Esophagus squamous epithelium (tissue), 5 donors: ENCODE results near the gene OPN1MW3. TPM values are rescaled to one million over a fixed set of nuclear protein-coding genes. Genes with fewer than 3 reads are reported as not detected.

Experiments used
- DNase-seq: peaks from one replicate; lab custom pipeline; 2025; lab: John Stamatoyannopoulos, UW
- H3K27ac ChIP-seq, 4 donors: fragments of 200-600 bp; sonication (generic); one replicate each; pipeline ENCODE4 v1.5.1; 2016 to 2019; ENCODE audit warnings: mild to moderate bottlenecking in 1 of 4
- H3K27me3 ChIP-seq, 4 donors: fragments of 200-600 bp; sonication (generic); 1 replicate in 3 of 4; 2 replicates in 1 of 4; pipeline versions ENCODE4 v1.5.1 to v1.6.0; 2017 to 2021; ENCODE audit warnings: antibody characterized with exemption in 1 of 4
- H3K36me3 ChIP-seq, 3 donors: fragments of 200-600 bp; sonication (generic); one replicate each; pipeline ENCODE4 v1.5.1; 2016 to 2019
- H3K4me1 ChIP-seq, 3 donors: fragments of 200-600 bp; sonication (generic); one replicate each; pipeline ENCODE4 v1.5.1; 2017 to 2019
- H3K4me3 ChIP-seq, 4 donors: fragments of 200-600 bp; sonication (generic); 1 replicate in 3 of 4; 2 replicates in 1 of 4; pipeline ENCODE4 v1.5.1; 2016 to 2019; ENCODE audit warnings: mild to moderate bottlenecking in 2 of 4, moderate library complexity in 1 of 4
- H3K9me3 ChIP-seq, 3 donors: fragments of 200-600 bp; sonication (generic); one replicate each; pipeline ENCODE4 v1.5.1; 2016 to 2019
- CTCF ChIP-seq, 6 experiments: fragments of 450-650 bp in 4 of 6; fragments of 200-600 bp in 2 of 6; sonication (generic) in 2 of 6; IDR thresholded peaks; one replicate each; pipeline ENCODE4 v1.5.1; 2016 to 2019; ENCODE audit warnings: antibody characterized with exemption in 6 of 6, mild to moderate bottlenecking in 4 of 6, moderate library complexity in 4 of 6
- POLR2A ChIP-seq, 4 donors: fragments of 450-650 bp; IDR thresholded peaks; one replicate each; pipeline ENCODE4 v1.6.1; 2017; ENCODE audit warnings: antibody characterized with exemption in 4 of 4, mild to moderate bottlenecking in 4 of 4, moderate library complexity in 3 of 4
- WGBS, 2 donors: methylation state at CpG; one replicate each; pipeline ENCODE4 v1.1.5; 2018; 5-methylcytosine and 5-hydroxymethylcytosine counted together
- intact Hi-C: fragments of 100-400 bp; cut with DNase I; formaldehyde crosslinking; loops from one replicate; pipeline ENCODE4 v1.15.0; 2022
- total RNA-seq, 4 donors: library from RNA; depleted of rRNA; stranded (reverse); fragments of >200 nt; gene quantifications; one replicate each; pipeline ENCODE4 v1.1.0, GENCODE V29; 2016
- donor health status: DM: yes; HTN: yes; CAD: no.

The OPN1MW3 gene
- total RNA-seq, 4 donors from 2014 or later = not detected

- TF ChIP-seq POLR2A (IDR thresholded peaks at IDR 0.05) (no peak), CTCF (IDR thresholded peaks at IDR 0.05) (no peak)
- DNase-seq = no peak
- no peak overlapping the region for H3K27ac ChIP-seq
- WGBS, 2 donors = 77 to 82% methylated on average over 4 to 11 of the region's 11 CpGs
- no peak overlapping the region for H3K4me3 ChIP-seq
- no peaks in the 10 kb centered on the region for H3K9me3 ChIP-seq
- no peaks in the 10 kb centered on the region for H3K27me3 ChIP-seq
- no peaks in the 10 kb centered on the region for H3K4me1 ChIP-seq
- intact Hi-C loops = no loop called here
- H3K36me3 ChIP-seq = no peaks in the 10 kb centered on the region
Observed at GRCh38 chrX:154320406-154320805, 63.0 kb downstream of the OPN1MW3 start.

Other genes starting within 250 kb of the OPN1MW3 start
- 100 to 1,000 TPM in 2 of 4 donors, 10 to 100 TPM in 2; 73.5 to 117 (median 96.8) TPM for gene IRAK1, start 237.7 kb upstream of the OPN1MW3 start, total RNA-seq
- 10 to 100 TPM; 17.7 to 38.7 (median 25.4) TPM for gene MECP2, start 159.9 kb upstream of the OPN1MW3 start, total RNA-seq
- gene OPN1LW, start 113.3 kb upstream of the OPN1MW3 start, total RNA-seq = not detected
- not detected for gene OPN1MW, start 75.0 kb upstream of the OPN1MW3 start, total RNA-seq
- gene OPN1MW2, start 37.8 kb upstream of the OPN1MW3 start, total RNA-seq = not detected
- gene TEX28, start 37.5 kb downstream of the OPN1MW3 start, total RNA-seq = not detected
- not detected for gene TKTL1, start 38.2 kb downstream of the OPN1MW3 start, total RNA-seq
- 1,000 to 10,000 TPM in 1 of 4 donors, 100 to 1,000 TPM in 3; 290 to 1,242 (median 582) TPM for gene FLNA, start 117.1 kb downstream of the OPN1MW3 start, total RNA-seq
- gene EMD, start 121.7 kb downstream of the OPN1MW3 start, total RNA-seq = 10 to 100 TPM; 12.7 to 50.1 (median 40.2) TPM
- gene RPL10, start 140.8 kb downstream of the OPN1MW3 start, total RNA-seq = 1,000 to 10,000 TPM; 2,607 to 8,937 (median 4,770) TPM
- 10 to 100 TPM; 21.7 to 41.4 (median 32.1) TPM for gene DNASE1L1, start 151.7 kb downstream of the OPN1MW3 start, total RNA-seq
- gene TAFAZZIN, start 154.0 kb downstream of the OPN1MW3 start, total RNA-seq = 10 to 100 TPM; 16.3 to 37.4 (median 31.4) TPM
- gene ATP6AP1, start 171.1 kb downstream of the OPN1MW3 start, total RNA-seq = 10 to 100 TPM; 28.5 to 83.8 (median 37.2) TPM
- gene GDI1, start 179.6 kb downstream of the OPN1MW3 start, total RNA-seq = 10 to 100 TPM; 35.2 to 82.6 (median 35.6) TPM
- gene FAM50A, start 186.6 kb downstream of the OPN1MW3 start, total RNA-seq = 10 to 100 TPM; 15.9 to 27.3 (median 19.6) TPM
- gene PLXNA3, start 200.7 kb downstream of the OPN1MW3 start, total RNA-seq = 1 to 10 TPM; 4.4 to 5.9 (median 5.4) TPM
- gene LAGE3, start 221.7 kb downstream of the OPN1MW3 start, total RNA-seq = 10 to 100 TPM; 18.2 to 44.3 (median 21.9) TPM
- gene UBL4A, start 229.0 kb downstream of the OPN1MW3 start, total RNA-seq = 10 to 100 TPM; 32.9 to 41.1 (median 38.2) TPM
- 10 to 100 TPM; 26.1 to 38.5 (median 29.5) TPM for gene SLC10A3, start 233.0 kb downstream of the OPN1MW3 start, total RNA-seq